ENCODE measurements around the gene DOLPP1. TPM values are rescaled to one million over a fixed set of nuclear protein-coding genes. Genes with fewer than 3 reads are reported as not detected.

Gene DOLPP1
- total and polyA plus RNA-seq, 2 of the 13 experiments (the other 11 are each of a cell fraction or from before 2014, with no cell fraction given), result 21.0 to 34.1 TPM

GRCh38 chr9:129033216-129033615 lies 47.7 kb upstream of the DOLPP1 start:
- Histone ChIP-seq H2AFZ (ENCODE audit: low read length) (no peak overlapping the region), H4K20me1 (ENCODE audit: insufficient read depth, low read length) (no peaks in the 10 kb centered on the region), H3K4me1 (ENCODE audit: insufficient read depth, low read length) (peaks cover 38% of the 10 kb centered on the region), H3K27me3 (ENCODE audit: control insufficient read depth in 1 of 2, insufficient read depth in 2 of 2, low read length in 2 of 2) (no peaks in the 10 kb centered on the region; a peak in 1 of 5 replicates), H3K4me2 (ENCODE audit: low read depth, low read length) (no peak overlapping the region), H3K4me3 (replicated peaks in 1 of 3; ENCODE audit: insufficient read depth in 1 of 3, low read depth in 2 of 3, low read length in 3 of 3) (no peak overlapping the region), H3K9me3 (ENCODE audit: low read length) (no peaks in the 10 kb centered on the region), H3K9ac (ENCODE audit: insufficient read depth, low read depth, low read length) (no peak overlapping the region), H3K36me3 (replicated peaks in 1 of 2; ENCODE audit: control insufficient read depth in 1 of 2, insufficient read depth in 2 of 2, low read length in 2 of 2) (no peaks in the 10 kb centered on the region), H3K27ac (ENCODE audit: extremely low read length, insufficient read depth, low read length) (no peak overlapping the region), H3K79me2 (ENCODE audit: insufficient read depth, low read length) (peaks cover 6% of the 10 kb centered on the region)
- intact Hi-C loops (cut with micrococcal nuclease; ENCODE audit: unreplicated experiment) (no loop called here), in situ Hi-C loops (cut with HindIII; ENCODE audit: extremely low pct_ligation_motif_present, low pct_unique_long_range_greater_than_20kb) (no loop called here)
- ATAC-seq (no peak), DNase-seq (ENCODE audit: low spot score) (no peak), FAIRE-seq (no peak)
- WGBS (ENCODE audit: low lambda C conversion rate), result 62% methylated on average over 8 of the region's 8 CpGs
- POLR2A ChIA-PET, result no interaction called here
- BruUV-seq (replicated peaks), result no TSS peak
- CTCF ChIA-PET (ENCODE audit: low intra/inter-chr PET ratio, low total read pairs), result no interaction called here
- TF ChIP-seq, protein P1, sequence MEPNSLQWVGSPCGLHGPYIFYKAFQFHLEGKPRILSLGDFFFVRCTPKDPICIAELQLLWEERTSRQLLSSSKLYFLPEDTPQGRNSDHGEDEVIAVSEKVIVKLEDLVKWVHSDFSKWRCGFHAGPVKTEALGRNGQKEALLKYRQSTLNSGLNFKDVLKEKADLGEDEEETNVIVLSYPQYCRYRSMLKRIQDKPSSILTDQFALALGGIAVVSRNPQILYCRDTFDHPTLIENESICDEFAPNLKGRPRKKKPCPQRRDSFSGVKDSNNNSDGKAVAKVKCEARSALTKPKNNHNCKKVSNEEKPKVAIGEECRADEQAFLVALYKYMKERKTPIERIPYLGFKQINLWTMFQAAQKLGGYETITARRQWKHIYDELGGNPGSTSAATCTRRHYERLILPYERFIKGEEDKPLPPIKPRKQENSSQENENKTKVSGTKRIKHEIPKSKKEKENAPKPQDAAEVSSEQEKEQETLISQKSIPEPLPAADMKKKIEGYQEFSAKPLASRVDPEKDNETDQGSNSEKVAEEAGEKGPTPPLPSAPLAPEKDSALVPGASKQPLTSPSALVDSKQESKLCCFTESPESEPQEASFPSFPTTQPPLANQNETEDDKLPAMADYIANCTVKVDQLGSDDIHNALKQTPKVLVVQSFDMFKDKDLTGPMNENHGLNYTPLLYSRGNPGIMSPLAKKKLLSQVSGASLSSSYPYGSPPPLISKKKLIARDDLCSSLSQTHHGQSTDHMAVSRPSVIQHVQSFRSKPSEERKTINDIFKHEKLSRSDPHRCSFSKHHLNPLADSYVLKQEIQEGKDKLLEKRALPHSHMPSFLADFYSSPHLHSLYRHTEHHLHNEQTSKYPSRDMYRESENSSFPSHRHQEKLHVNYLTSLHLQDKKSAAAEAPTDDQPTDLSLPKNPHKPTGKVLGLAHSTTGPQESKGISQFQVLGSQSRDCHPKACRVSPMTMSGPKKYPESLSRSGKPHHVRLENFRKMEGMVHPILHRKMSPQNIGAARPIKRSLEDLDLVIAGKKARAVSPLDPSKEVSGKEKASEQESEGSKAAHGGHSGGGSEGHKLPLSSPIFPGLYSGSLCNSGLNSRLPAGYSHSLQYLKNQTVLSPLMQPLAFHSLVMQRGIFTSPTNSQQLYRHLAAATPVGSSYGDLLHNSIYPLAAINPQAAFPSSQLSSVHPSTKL (CRISPR knock-in tag; IDR thresholded peaks at IDR 0.05), result no peak
- TF ChIP-seq ARHGAP35 (CRISPR knock-in tag; IDR thresholded peaks at IDR 0.05; ENCODE audit: borderline replicate concordance) (no peak), ZNF703 (CRISPR knock-in tag; IDR thresholded peaks at IDR 0.05; ENCODE audit: borderline replicate concordance) (no peak), ZNF850 (CRISPR knock-in tag; conservative IDR thresholded peaks at IDR 0.05) (no peak), GZF1 (CRISPR knock-in tag; IDR thresholded peaks at IDR 0.05) (no peak), ZXDC (CRISPR knock-in tag; IDR thresholded peaks at IDR 0.05) (no peak), SAFB2 (CRISPR knock-in tag; IDR thresholded peaks at IDR 0.05; ENCODE audit: borderline replicate concordance, low read depth) (no peak), SNAPC5 (CRISPR knock-in tag; IDR thresholded peaks at IDR 0.05; ENCODE audit: borderline replicate concordance) (no peak), ZC3H13 (CRISPR knock-in tag; IDR thresholded peaks at IDR 0.05) (no peak), CHD2 (IDR thresholded peaks at IDR 0.05; ENCODE audit: low read depth, low read length) (no peak), FOXJ3 (CRISPR knock-in tag; IDR thresholded peaks at IDR 0.05; ENCODE audit: borderline replicate concordance) (no peak), ZNF775 (CRISPR knock-in tag; IDR thresholded peaks at IDR 0.05; ENCODE audit: borderline replicate concordance) (no peak)
- TF ChIP-seq, protein P2, sequence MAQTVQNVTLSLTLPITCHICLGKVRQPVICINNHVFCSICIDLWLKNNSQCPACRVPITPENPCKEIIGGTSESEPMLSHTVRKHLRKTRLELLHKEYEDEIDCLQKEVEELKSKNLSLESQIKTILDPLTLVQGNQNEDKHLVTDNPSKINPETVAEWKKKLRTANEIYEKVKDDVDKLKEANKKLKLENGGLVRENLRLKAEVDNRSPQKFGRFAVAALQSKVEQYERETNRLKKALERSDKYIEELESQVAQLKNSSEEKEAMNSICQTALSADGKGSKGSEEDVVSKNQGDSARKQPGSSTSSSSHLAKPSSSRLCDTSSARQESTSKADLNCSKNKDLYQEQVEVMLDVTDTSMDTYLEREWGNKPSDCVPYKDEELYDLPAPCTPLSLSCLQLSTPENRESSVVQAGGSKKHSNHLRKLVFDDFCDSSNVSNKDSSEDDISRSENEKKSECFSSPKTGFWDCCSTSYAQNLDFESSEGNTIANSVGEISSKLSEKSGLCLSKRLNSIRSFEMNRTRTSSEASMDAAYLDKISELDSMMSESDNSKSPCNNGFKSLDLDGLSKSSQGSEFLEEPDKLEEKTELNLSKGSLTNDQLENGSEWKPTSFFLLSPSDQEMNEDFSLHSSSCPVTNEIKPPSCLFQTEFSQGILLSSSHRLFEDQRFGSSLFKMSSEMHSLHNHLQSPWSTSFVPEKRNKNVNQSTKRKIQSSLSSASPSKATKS (CRISPR knock-in tag; IDR thresholded peaks at IDR 0.05), result no peak
- TF ChIP-seq, protein P3, sequence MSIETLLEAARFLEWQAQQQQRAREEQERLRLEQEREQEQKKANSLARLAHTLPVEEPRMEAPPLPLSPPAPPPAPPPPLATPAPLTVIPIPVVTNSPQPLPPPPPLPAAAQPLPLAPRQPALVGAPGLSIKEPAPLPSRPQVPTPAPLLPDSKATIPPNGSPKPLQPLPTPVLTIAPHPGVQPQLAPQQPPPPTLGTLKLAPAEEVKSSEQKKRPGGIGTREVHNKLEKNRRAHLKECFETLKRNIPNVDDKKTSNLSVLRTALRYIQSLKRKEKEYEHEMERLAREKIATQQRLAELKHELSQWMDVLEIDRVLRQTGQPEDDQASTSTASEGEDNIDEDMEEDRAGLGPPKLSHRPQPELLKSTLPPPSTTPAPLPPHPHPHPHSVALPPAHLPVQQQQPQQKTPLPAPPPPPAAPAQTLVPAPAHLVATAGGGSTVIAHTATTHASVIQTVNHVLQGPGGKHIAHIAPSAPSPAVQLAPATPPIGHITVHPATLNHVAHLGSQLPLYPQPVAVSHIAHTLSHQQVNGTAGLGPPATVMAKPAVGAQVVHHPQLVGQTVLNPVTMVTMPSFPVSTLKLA (IDR thresholded peaks at IDR 0.05), result no peak

Data from HepG2 (cell line).